ENCODE measurements around the gene COL18A1. TPM values are rescaled to one million over a fixed set of nuclear protein-coding genes. Genes with fewer than 3 reads are reported as not detected.

The COL18A1 gene
- total RNA-seq, 1 experiment from 2014 or later, result 77.0 TPM

GRCh38 chr21:45433911-45434644 lies 29.1 kb downstream of the COL18A1 start:
- no TSS peak for BruUV-seq (replicated peaks)
- no peak overlapping the region for H3K4me2 ChIP-seq (ENCODE audit: low read length)
- no peaks in the 10 kb centered on the region for H3F3A ChIP-seq (ENCODE audit: low read length, unreplicated experiment)
- ChIA-PET POLR2A (ENCODE audit: unreplicated experiment) (no interaction called here), CTCF (no interaction called here)
- no peaks in the 10 kb centered on the region for H3K36me3 ChIP-seq (ENCODE audit: low read depth, low read length)
- H4K20me1 ChIP-seq (ENCODE audit: low read length), result 0 out of 2 replicates have a peak, but pooled peaks cover 4% of the 10 kb centered on the region
- TF ChIP-seq CTCF (conservative IDR thresholded peaks at IDR 0.05; ENCODE audit: low read depth, low read length) (no peak), EZH2 (IDR thresholded peaks at IDR 0.05; ENCODE audit: low read length, unreplicated experiment) (no peak), EZH2phosphoT487 (IDR thresholded peaks at IDR 0.05; ENCODE audit: borderline replicate concordance, low read length) (no peak)
- ATAC-seq, result no peak
- no peaks in the 10 kb centered on the region for H3K27me3 ChIP-seq (ENCODE audit: low read length)
- no peak overlapping the region for H2AFZ ChIP-seq (ENCODE audit: low read length)
- no peak overlapping the region for H3K9ac ChIP-seq (ENCODE audit: low read length)
- H3K79me2 ChIP-seq (ENCODE audit: low read length), result peaks cover 8% of the 10 kb centered on the region; the same call in 1 of the 2 replicates
- intact Hi-C loops (cut with micrococcal nuclease), result no loop called here
- no peak for DNase-seq
- no peaks in the 10 kb centered on the region for H3K9me2 ChIP-seq (replicated peaks; ENCODE audit: low read length)
- H3K9me3 ChIP-seq (ENCODE audit: low read length), result no peaks in the 10 kb centered on the region
- no peak overlapping the region for H3K4me3 ChIP-seq (ENCODE audit: low read length)
- no peak overlapping the region for H3K27ac ChIP-seq (ENCODE audit: low read length)
- peaks cover 4% of the 10 kb centered on the region; the same call in 1 of the 2 replicates for H3K4me1 ChIP-seq (ENCODE audit: insufficient read depth, low read length)

- Histone ChIP-seq H3K9ac (ENCODE audit: low read length) (no peak overlapping the region), H3K79me2 (ENCODE audit: low read length) (peaks cover 10% of the 10 kb centered on the region), H3K9me2 (replicated peaks; ENCODE audit: low read length) (no peaks in the 10 kb centered on the region), H4K20me1 (ENCODE audit: low read length) (0 out of 2 replicates have a peak, but pooled peaks cover 4% of the 10 kb centered on the region), H3K27me3 (ENCODE audit: low read length) (no peaks in the 10 kb centered on the region), H3K4me3 (ENCODE audit: low read length) (no peak overlapping the region), H3K9me3 (ENCODE audit: low read length) (no peaks in the 10 kb centered on the region), H3K36me3 (ENCODE audit: low read depth, low read length) (no peaks in the 10 kb centered on the region), H3K27ac (ENCODE audit: low read length) (no peak overlapping the region), H2AFZ (ENCODE audit: low read length) (no peak overlapping the region), H3K4me2 (ENCODE audit: low read length) (no peak overlapping the region), H3F3A (ENCODE audit: low read length, unreplicated experiment) (no peaks in the 10 kb centered on the region), H3K4me1 (ENCODE audit: insufficient read depth, low read length) (peaks cover 6% of the 10 kb centered on the region; the same call in 1 of the 2 replicates)
- intact Hi-C loops (cut with micrococcal nuclease), result no loop called here
- ChIA-PET CTCF (no interaction called here), POLR2A (ENCODE audit: unreplicated experiment) (no interaction called here)
- no peak for TF ChIP-seq EZH2 (IDR thresholded peaks at IDR 0.05; ENCODE audit: low read length, unreplicated experiment)
- no peak for TF ChIP-seq CTCF (conservative IDR thresholded peaks at IDR 0.05; ENCODE audit: low read depth, low read length)
- no peak for TF ChIP-seq EZH2phosphoT487 (IDR thresholded peaks at IDR 0.05; ENCODE audit: borderline replicate concordance, low read length)
- no TSS peak for BruUV-seq (replicated peaks)
- ATAC-seq, result no peak
- no peak for DNase-seq
These were observed 29.8 kb downstream of the COL18A1 start for GRCh38 chr21:45434645-45435217.
